Ovary (tissue), 3 donors: ENCODE data around the gene HNRNPA3.

Experiments
- POLR2A ChIP-seq: fragments of 450-650 bp; IDR thresholded peaks from one replicate; pipeline ENCODE4 v1.6.1; 2017; ENCODE audit warnings: antibody characterized with exemption, mild to moderate bottlenecking, moderate library complexity
- TF ChIP-seq, protein P1 (sequence below), 3 donors: fragments of 450-650 bp in 2 of 3; fragments of 200-600 bp in 1 of 3; IDR thresholded peaks; one replicate each; pipeline versions ENCODE4 v1.5.1 to v1.8.0; 2016 to 2022; ENCODE audit warnings: antibody characterized with exemption in 3 of 3, mild to moderate bottlenecking in 1 of 3
- donor health status: DM: no; HTN: no; CAD: no.

DNA sequence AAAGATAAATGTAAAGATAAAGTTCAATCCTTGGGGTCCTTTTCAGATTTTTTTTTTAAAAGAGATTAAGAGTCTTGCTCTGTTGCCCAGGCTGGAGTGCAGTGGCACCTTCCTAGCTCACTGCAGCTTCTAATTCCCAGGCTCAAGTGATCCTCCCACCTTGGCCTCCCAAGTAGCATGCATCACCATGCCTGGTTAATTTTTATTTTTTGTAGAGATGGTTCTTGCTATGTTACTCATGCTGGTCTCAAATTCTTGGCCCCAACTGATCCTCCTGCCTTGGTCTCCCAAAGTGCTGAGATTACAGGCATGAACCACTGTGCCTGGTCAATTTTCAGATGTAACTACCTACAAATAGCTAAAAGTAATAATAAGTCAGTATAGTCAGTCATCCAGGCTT lies 30.9 kb downstream of the HNRNPA3 start:
- TF ChIP-seq, protein P1, sequence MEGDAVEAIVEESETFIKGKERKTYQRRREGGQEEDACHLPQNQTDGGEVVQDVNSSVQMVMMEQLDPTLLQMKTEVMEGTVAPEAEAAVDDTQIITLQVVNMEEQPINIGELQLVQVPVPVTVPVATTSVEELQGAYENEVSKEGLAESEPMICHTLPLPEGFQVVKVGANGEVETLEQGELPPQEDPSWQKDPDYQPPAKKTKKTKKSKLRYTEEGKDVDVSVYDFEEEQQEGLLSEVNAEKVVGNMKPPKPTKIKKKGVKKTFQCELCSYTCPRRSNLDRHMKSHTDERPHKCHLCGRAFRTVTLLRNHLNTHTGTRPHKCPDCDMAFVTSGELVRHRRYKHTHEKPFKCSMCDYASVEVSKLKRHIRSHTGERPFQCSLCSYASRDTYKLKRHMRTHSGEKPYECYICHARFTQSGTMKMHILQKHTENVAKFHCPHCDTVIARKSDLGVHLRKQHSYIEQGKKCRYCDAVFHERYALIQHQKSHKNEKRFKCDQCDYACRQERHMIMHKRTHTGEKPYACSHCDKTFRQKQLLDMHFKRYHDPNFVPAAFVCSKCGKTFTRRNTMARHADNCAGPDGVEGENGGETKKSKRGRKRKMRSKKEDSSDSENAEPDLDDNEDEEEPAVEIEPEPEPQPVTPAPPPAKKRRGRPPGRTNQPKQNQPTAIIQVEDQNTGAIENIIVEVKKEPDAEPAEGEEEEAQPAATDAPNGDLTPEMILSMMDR (IDR thresholded peaks at IDR 0.05): no peak
- TF ChIP-seq POLR2A: no peak
